GM12801 (cell line): ENCODE measurements around the gene ACOT9.

Experiments used
- CTCF ChIP-seq: IDR thresholded peaks from one replicate; pipeline ENCODE4 v1.5.1; 2011; ENCODE audit warnings: control low read depth; ENCODE audit not compliant: insufficient read length; ENCODE audit errors: extremely low read depth

ACOT9 gene

GRCh38 chrX:23742697-23743622 lies at the start of gene ACOT9:
TSS of gene ACOT9 (minus strand) at chrX:23743276. CDS start at chrX:23743144, 132 bp downstream.
- no peak for TF ChIP-seq CTCF

- TF ChIP-seq CTCF, result no peak
These were observed 47.0 kb upstream of the ACOT9 start for GRCh38 chrX:23790155-23790497.

- TF ChIP-seq CTCF, result no peak
These were observed 46.5 kb upstream of the ACOT9 start for GRCh38 chrX:23789386-23790154.

GRCh38 chrX:23788946-23789345 lies 45.9 kb upstream of the ACOT9 start:
- TF ChIP-seq CTCF, result no peak

- no peak for TF ChIP-seq CTCF
These were observed 45.4 kb upstream of the ACOT9 start for GRCh38 chrX:23788521-23788920.

GRCh38 chrX:23787745-23788118 lies 44.7 kb upstream of the ACOT9 start:
- TF ChIP-seq CTCF, result no peak

- no peak for TF ChIP-seq CTCF
These were observed 43.3 kb upstream of the ACOT9 start for GRCh38 chrX:23786268-23786815.
